GM18858 (cell line): Measurements from ENCODE around the gene SLC25A21.
"Not testable (repeated sequence)": the region's sequence is repeated elsewhere in the genome, so short reads cannot be mapped to it uniquely, and the experiment has no call there.

Experiments used
- ATAC-seq: cut with Tn5 transposase; IDR thresholded peaks from one replicate; pipeline ENCODE4 v1.9.1; 2021; ENCODE audit not compliant: unreplicated experiment

Gene SLC25A21

GRCh38 chr14:36900846-36901245, 271.6 kb downstream of the SLC25A21 start:
- ATAC-seq, result no peak

GRCh38 chr14:36896300-36896699, 276.1 kb downstream of the SLC25A21 start:
- ATAC-seq, result not testable (repeated sequence)

- no peak for ATAC-seq
Observed at GRCh38 chr14:36884049-36884448, 288.4 kb downstream of the SLC25A21 start.

GRCh38 chr14:36880276-36880675, 292.1 kb downstream of the SLC25A21 start:
- ATAC-seq, result no peak

- ATAC-seq, result no peak
Observed at GRCh38 chr14:36879558-36879957, 292.8 kb downstream of the SLC25A21 start.

GRCh38 chr14:36874396-36875138, 297.8 kb downstream of the SLC25A21 start:
- ATAC-seq, result no peak

GRCh38 chr14:36870776-36871175, 301.6 kb downstream of the SLC25A21 start:
- ATAC-seq, result no peak

GRCh38 chr14:36869125-36869524, 303.3 kb downstream of the SLC25A21 start:
- no peak for ATAC-seq

- peak; percentile 82 for ATAC-seq
Observed at GRCh38 chr14:36866867-36867266, 305.5 kb downstream of the SLC25A21 start.

GRCh38 chr14:36863271-36863670, 309.1 kb downstream of the SLC25A21 start:
- no peak for ATAC-seq

- ATAC-seq, result not testable (repeated sequence)
Observed at GRCh38 chr14:36862237-36862636, 310.2 kb downstream of the SLC25A21 start.

- ATAC-seq, result no peak
Observed at GRCh38 chr14:36860831-36861230, 311.6 kb downstream of the SLC25A21 start.

GRCh38 chr14:36859119-36859518, 313.3 kb downstream of the SLC25A21 start:
- ATAC-seq, result no peak

GRCh38 chr14:36857842-36858445, 314.5 kb downstream of the SLC25A21 start:
- no peak for ATAC-seq

- ATAC-seq, result no peak
Observed at GRCh38 chr14:36857136-36857535, 315.3 kb downstream of the SLC25A21 start.

GRCh38 chr14:36856095-36856878, 316.1 kb downstream of the SLC25A21 start:
- ATAC-seq, result no peak

- ATAC-seq, result no peak
Observed at GRCh38 chr14:36855396-36855795, 317.0 kb downstream of the SLC25A21 start.

GRCh38 chr14:36852981-36853691, 319.3 kb downstream of the SLC25A21 start:
- no peak for ATAC-seq

GRCh38 chr14:36848213-36848612, 324.2 kb downstream of the SLC25A21 start:
- ATAC-seq, result no peak

GRCh38 chr14:36847366-36847765, 325.0 kb downstream of the SLC25A21 start:
- ATAC-seq, result no peak

- ATAC-seq, result no peak
Observed at GRCh38 chr14:36845356-36846012, 326.9 kb downstream of the SLC25A21 start.
